CD4-positive, alpha-beta T cell treated with Interleukin-10 for 1 hour (primary cell): Measurements from ENCODE around the gene DCP1A.

ENCODE experiments used
- DNase-seq: peaks from one replicate; pipeline ENCODE4 v3.0.0-alpha.2; 2020

Gene DCP1A

GRCh38 chr3:53242642-53243041, 104.7 kb downstream of the DCP1A start:
- no peak for DNase-seq

GRCh38 chr3:53242155-53242554, 105.2 kb downstream of the DCP1A start:
- no peak for DNase-seq

- DNase-seq = no peak
Measured at GRCh38 chr3:53240989-53241972, 106.1 kb downstream of the DCP1A start.

GRCh38 chr3:53239800-53240199, 107.5 kb downstream of the DCP1A start:
- DNase-seq = no peak

- DNase-seq = no peak
Measured at GRCh38 chr3:53238886-53239285, 108.5 kb downstream of the DCP1A start.

- no peak for DNase-seq
Measured at GRCh38 chr3:53238051-53238850, 109.1 kb downstream of the DCP1A start.

GRCh38 chr3:53236112-53236841, 111.1 kb downstream of the DCP1A start:
- DNase-seq = no peak

GRCh38 chr3:53235545-53235944, 111.8 kb downstream of the DCP1A start:
- no peak for DNase-seq

- no peak for DNase-seq
Measured at GRCh38 chr3:53234841-53235232, 112.5 kb downstream of the DCP1A start.

- DNase-seq = no peak
Measured at GRCh38 chr3:53234130-53234840, 113.1 kb downstream of the DCP1A start.
